GM11168 (cell line): Measurements from ENCODE around the gene MYOM1.

Source experiments
- in situ Hi-C: fragments of 300-500 bp; cut with MboI; formaldehyde crosslinking; loops from one replicate; pipeline ENCODE4 v1.12.0; 2022; ENCODE audit warnings: low sequenced_read_pairs; ENCODE audit not compliant: unreplicated experiment

Gene MYOM1

DNA sequence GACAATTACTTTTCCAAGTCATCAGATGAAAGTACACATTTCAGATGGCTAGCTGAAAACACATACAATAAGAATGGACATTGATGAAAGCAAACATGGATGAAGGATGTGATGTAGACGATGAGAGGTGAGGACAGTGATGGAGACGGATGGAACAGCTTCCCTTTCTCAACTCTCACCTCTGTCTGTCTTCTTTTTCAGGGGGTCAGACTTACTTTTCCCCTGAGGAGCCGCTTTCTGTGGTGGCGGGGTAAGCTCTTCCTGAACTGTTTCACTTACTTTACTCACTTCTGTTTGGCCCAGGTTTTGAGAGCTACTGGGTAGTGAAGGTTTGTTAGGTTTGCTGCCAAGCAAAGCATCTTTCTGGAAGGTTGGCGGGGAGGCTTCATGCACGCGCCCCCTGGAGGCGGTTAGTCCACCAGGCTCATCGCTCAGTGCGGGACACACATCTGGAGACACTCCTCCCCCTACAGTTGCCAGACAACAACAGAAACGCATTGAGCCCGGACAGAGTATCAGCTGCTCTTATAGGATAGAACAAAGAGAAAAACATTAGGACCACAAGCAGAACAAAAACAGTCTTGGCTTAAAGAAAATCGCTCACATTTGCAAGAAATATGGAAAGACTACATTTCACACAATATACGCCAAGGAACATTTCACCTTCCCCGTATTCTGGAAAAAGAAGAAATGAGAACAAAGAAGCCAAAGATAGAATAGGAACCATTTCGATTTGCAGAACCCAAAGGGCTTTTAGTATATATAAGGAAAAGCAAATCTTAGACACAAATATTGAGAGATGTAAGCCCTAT, 90.5 kb downstream of the MYOM1 start:
- in situ Hi-C loops = no loop called here

DNA sequence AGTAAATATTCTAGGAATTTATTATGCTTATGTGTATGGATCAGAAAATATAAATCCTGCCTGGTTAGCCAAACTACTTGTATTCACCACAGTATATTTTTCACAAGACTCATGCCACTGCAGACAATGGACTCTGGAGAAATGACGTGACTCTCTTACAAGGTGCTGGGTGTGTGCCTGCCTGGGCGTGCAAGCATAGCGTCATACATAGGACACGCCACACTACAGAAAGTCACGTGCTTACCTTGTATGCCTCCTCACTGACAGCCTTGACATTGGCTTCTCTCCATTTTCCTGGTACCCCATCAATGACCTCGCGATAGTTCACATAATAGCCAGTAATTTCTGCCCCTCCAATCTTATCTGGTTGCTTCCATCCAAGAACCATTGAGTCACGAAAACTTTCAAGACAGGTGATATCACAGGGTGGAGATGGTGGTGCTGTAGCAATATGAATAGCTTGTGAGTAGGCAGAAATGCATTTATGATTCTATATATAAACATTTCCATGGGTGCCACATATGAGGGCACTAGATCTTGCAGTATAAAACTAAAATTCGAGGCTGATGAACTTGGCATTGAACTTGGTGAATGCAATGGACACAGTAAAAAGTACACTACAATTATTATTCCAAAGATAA, 93.2 kb downstream of the MYOM1 start:
- in situ Hi-C loops = no loop called here

DNA sequence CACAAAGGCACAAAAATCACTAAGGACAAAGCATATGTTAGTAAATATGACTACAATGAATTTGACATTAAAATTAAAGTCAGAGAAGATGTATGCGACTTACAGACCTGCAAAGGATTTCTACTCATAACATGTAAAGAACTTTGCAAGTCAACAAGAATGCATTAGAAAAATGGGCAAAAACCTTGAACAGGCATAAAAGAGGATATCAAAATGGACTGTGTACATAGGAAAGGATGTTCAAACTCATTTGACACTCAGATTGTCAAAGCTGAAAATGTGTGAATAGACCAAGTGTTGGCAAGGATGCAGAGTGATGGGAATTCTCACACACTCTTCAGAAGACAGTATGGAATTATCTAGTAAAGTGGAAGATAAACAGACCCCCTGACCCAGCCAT, 94.9 kb downstream of the MYOM1 start:
- in situ Hi-C loops = no loop called here

DNA sequence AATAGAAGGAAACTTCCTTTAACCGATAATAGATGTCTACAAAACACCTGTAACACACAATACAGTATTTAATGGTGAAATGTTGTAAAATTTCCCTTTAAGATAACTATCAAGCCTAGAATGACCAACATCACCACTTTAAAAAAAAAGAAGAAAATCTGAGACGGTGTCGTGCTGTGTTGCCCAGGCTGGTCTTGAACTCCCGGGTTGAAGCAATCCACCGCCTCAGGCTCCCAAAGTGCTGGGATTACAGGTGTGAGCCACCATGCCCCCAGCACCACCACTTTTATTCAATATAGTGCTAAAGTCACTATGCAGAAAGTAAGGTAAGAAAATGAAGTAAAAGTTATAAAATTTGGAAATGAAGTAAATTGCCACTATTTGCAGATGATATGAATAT, 96.9 kb downstream of the MYOM1 start:
- in situ Hi-C loops = no loop called here

DNA sequence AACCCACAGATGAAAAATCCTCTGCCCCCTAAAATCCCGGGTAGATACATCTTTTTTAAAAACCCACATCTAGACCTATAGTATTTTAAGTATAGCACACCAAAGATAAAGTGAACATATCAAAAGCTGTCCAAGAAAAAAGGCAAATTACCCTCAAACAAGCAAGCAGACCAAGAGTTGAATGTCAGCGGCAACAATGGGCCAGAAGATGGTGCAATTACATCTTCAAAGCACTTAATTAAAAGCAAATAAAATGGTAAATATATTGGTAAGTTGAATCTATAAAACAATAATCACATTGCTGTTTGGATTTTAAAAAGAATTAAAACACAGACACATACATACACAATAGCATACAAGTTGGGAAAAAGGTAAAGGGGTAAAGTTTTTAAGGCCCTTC, 98.5 kb downstream of the MYOM1 start:
- in situ Hi-C loops = no loop called here

DNA sequence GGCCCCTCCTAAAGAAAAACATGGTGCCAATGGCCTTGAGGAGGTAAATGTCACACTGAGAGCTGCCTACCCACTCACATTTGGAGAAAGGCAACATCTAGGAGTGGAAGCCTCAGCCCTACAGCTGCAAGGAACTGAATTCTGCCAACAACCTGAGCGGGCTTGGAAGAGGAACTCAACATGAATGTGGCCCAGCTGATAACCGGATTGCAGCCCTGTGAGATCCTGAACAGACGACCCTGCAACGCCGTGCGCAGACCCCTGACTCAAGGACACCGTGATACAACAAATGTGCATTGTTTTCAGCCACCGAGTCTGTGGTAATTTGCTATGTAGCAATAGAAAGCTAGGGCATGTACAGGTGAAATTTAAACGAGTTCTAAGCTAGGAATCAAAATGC, 99.4 kb downstream of the MYOM1 start:
- in situ Hi-C loops = no loop called here

DNA sequence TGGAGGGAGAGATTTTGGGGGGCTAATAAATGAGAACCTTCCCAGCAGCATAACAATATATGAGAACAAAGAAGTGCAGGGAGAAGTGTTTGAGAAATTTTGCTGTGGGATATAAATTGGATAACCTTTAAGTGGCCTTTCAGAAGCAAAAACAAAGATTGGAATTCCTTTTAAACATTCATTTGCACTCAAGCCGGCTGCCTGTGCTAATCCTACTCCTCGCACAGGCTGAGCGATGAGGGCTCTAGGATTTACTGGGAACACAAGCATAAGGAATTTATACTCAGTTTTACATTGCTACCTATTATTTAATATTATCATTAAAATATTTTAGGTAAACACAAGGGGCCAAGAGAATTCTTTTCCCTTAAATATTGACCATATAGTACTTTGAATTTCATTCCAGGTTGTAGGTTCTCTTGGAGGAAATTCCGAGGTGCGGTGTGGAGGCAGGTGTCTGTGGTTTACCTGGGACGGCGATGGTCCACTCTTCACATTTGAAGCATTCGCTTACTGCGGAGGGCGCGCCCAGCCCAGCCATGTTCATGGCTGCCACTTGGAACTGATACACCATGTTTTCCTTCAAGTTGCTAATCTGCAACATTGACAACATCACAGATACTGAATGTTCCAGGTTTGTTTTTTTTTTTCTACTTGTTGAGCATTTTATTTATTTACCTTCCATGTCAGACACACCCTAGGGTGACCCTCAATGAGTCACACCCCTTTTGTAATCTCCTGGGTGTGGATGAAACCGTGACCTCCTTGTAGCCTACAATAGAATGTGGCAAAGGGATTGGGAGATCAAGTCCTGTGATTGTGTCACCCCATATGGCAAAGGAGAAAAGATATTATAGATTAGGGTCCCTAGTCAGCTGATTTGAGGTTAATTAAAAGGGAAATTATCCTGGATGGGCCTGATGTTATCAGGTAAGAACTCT, 100.1 kb downstream of the MYOM1 start:
- in situ Hi-C loops = no loop called here

DNA sequence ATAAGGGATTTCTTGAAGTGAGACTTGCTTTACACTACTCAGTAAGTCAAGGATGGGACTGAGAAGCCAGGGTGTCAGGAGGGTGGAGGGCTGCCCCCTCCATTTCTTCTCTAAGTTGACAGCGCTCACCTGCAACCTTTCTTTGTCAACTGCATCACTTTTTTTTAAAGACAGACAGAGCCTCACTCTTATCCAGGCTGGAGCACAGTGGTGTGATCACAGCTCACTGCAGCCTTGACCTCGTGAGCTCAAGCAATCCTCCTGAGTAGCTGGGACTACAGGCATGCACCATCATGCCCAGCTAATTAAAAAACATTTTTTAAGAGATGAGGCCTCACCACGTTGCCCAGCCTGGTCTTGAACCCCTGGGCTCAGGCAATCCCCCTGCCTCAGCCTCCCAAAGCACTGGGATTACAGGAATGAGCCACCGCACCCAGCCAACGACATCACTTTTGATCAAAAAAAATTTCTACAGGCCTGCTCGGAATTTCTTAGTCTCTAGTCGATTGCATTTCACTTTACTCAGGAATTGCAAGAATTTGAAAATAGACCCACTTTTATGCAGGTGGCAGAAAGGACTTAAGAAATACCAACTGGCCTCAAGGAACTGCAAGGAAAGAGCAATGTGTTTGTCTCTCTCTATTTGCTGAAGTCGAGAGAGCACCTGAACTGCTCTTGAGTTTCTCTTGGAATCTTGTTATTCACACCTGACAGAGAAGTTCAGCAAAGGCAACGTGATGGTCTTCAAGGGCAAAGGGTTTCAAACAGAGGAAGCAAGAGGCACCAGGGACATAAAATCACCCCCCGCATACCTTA, 101.4 kb downstream of the MYOM1 start:
- in situ Hi-C loops = no loop called here

DNA sequence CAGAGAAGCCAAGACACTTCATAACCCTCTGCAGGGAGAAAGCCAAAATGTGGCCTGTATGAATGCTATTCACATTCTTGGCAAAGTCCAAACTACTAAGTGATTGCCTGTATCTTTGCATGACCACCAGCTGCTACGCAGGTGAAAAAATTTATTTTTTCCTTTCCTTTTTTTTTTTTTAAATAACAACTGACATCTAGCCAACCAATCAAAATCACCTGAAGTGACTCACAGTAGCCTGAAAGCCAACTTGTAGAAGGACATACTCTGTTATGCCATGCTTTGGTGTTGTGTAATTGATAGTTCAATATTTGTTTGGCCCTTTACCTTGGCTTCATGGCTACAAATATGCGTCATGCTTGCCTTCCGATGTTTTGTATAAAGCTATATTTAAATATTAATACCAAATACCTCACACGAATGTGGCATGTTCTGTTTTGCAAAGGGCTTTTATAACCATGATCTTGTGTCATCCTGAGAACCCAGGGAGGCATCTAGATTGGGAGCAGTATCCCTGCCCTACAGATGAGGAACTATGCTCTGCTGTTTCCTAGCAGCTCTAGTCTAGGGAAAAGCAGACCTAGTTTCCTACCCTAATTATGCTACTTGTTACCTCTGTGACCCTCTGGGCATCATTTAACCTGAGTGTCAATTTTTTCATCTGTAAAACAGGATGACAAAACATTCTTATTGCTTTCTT, 102.1 kb downstream of the MYOM1 start:
- in situ Hi-C loops = no loop called here

DNA sequence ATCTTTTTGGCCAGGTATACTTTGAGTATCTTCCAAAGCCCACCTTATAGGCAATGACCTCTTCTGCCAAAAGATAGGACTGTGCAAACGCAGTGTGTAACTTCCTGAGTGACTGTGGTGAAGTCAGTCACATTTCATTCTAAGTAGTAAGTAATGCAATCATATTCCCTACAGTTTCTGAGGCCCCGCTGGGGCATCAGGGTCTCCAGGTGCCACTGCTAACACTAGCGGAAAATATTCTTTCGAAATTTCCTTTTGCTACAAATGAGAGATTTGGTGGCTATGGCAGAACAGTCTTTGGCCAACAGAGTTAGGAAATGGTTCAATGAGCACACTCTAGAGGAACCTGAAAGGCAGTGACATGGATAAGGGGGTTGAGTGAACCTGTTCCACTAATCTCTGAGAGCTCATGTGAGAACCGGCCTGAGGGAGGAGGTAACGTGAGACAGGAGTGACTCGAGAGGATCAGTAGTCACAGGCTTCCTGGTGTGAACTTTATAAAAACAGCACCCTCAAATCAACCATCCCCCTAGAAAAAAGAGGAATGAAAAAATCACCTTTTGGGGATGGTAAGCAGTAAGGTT, 104.2 kb downstream of the MYOM1 start:
- in situ Hi-C loops = no loop called here

DNA sequence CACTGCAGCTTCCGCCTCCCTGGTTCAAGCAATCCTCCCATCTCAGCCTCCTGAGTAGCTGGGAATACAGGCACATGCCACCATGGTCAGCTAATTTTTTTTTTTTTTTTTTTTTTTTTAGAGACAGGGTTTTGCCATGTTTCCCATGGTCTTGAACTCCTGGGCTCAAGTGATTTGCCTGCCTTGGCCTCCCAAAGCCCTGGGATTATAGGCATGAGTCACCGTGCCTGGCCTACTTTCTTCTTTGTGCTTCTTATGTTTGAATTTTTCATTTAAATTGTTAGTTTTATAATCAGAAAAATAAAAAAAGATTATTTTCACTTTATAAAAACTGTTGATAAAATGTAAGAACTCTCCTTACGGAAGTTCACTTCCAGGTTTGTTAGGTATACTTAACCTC, 105.3 kb downstream of the MYOM1 start:
- in situ Hi-C loops = no loop called here

DNA sequence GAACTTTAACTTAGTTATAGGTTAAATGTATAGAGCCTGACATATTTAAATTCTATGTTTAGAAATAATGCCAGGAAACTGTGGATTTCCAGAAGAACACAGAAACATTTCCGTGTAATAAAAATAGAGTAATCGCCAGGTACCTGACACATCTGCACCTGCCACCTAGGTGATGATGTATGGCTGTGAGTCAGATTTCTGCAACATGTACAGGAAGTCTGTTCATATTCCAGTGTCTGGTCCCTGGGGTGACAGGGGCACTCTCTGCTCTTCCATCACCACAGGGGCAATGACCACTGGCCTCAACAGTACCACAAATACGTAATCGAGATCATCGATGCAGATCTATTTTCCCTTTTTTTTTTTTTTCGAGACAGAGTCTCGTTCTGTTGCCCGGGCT, 105.7 kb downstream of the MYOM1 start:
- in situ Hi-C loops = no loop called here

DNA sequence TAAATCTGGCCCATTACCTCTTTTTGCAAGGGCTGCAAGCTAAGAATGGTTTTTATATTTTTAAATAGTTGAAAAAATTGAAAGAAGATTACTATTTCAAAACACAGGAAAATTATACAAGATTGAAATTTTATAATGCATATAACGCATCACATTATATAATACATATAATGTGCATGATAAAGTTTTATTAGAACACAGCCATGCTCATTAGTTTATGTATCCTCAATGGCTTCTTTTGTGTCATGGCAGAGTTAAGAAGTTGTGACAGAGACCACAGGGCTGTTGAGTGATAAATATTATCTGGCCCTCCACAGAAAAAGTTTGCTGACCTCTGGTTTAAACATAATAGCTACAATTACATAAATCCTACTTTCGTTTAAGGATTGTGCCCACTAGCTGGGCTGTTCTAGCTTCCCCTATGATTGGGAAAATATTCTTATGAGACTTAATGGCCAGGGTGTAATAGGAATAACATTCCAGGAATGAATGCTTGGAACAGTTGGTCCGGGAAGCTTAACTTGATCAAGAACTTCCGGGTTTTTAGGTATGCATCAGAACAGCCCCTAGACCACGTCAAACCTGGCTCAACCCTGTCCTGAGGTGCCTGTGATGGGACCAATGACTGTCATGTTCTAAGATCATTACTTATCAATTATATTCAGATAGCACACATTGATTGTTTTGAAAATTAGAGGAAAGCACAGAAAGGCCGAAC, 108.1 kb downstream of the MYOM1 start:
- in situ Hi-C loops = no loop called here

DNA sequence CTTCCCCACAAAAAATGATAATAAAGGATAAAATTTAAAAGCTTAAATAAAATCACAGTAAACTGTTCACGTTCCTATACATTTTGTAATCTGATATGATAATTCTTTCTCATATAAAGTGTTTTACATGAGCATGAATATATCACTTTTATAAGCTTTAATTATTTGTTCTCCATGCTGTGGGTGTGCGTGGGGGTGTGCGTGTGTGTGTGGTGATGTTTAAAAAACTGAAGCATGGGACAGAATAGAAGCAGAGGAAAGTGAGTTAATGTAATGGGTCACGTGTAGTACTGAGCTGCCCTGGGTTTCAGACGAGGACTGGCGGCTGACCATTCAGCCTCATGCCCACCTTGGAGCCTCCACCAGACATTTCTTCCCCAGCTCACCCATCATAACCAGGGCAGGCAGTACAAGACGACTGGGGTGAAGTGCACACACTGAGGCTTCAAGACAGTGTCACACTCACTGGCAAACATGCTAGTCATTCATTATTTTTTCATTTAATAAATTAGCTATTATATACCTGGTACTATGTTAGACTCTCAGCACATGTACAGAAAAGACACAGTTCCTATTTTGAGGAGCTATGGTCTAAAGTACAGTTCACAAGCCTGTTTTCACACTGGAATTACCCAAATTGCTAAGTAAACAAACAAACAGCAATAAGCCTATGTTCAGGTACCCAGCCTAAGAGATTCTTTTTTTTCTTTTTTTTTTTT, 109.6 kb downstream of the MYOM1 start:
- in situ Hi-C loops = no loop called here

DNA sequence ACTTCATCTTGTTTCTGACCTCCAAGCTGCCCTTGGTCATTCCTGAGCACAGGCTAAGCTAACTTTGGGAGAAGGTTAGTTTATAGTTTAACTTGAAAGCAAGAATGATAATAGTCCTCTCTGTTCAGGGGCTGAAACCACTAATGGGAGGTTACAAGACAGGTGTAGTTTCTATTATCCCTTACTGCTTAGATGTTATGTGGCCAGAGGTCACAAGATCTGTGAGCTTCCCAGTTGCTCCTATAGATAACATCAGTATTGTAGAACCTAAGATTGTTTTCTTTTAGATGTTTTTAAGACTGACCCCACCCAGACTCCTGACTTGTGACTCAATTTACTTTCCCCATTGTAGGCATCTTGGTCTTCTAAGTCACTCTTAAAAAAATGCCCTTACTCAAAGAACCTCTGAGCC, 112.0 kb downstream of the MYOM1 start:
- in situ Hi-C loops = no loop called here

DNA sequence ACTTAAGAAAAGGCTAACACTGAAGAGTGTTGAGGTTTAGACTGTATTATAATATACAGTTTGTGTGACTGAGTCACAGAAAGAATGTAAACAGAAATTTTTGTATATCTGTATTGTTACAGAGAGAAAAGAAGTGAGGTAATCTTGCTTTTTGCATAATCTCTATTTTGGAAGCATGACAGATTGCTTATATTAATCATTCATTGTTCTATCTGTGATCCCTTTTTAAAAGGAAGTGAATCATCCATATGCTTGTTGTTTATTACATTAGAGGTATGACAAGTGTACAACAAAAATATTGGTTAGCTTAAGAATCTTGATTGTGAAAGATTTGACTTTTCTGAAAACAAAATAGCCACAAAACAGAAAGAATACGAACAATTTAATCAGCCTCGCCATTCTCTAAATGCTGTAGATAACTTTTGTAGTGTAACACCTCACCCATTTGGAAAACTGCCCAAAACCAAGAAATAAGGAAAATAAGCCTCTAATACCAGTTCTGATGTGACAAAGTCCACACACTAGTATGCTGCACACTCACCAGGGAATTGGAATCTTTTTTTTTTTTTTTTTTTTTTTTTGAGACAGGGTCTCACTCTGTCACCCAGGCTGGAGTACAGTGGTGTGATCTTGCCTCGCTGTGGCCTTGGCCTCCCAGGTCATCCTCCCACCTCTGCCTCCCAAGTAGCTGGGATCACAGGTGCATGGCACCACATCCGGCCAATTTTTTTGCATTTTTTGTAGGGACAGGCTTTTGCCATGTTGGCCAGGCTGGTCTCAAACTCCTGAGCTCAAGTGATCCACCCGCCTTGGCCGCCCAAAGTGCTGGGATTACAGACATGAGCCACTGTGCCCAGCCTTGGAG, 115.3 kb downstream of the MYOM1 start:
- in situ Hi-C loops = no loop called here

DNA sequence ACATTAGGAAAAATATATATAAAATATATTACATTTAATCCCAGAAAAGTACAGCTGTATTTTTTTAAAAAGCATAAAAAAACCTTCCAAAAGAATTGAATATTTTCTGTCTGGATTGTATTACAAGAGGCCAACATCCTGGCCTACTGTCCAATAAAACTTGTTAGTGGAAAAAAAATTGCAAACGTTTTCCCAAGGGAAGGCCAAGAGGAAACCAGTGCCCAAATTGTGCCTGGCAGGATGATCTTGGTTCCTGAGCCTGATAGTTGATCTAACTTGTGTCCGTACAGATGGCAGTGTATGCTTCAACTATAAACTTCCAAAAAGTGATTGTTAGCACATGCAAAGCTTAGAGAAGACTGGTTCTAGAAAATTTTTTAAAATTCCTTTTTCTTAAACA, 116.2 kb downstream of the MYOM1 start:
- in situ Hi-C loops = no loop called here
